Activated CD4-positive, CD25-positive, alpha-beta regulatory T cell treated with anti-CD3 and anti-CD28 coated beads, Interleukin-2, amount 50 U/mL, for 24 hours (primary cell): Measurements from ENCODE around the gene SLC43A1.

Experiments used
- ATAC-seq, 2 donors: fragments of 150-1000 bp; cut with Tn5 transposase; one replicate each; pipeline ENCODE4 v1.10.0; 2021; ENCODE audit warnings: mild to moderate bottlenecking in 1 of 2, moderate library complexity in 1 of 2

The SLC43A1 gene

GRCh38 chr11:57497303-57498247 is 17.9 kb downstream of the SLC43A1 start:
- no peak for ATAC-seq

- no peak for ATAC-seq
Measured at GRCh38 chr11:57496109-57496820, 19.2 kb downstream of the SLC43A1 start.

GRCh38 chr11:57493507-57494503 is 21.7 kb downstream of the SLC43A1 start:
- peak; percentile 80 to 87 for ATAC-seq

- ATAC-seq: peak; percentile 52 to 55
Measured at GRCh38 chr11:57491371-57492061, 24.0 kb downstream of the SLC43A1 start.

- ATAC-seq: no peak
Measured at GRCh38 chr11:57490456-57491248, 24.9 kb downstream of the SLC43A1 start.

- no peak for ATAC-seq
Measured at GRCh38 chr11:57487920-57488659, 27.4 kb downstream of the SLC43A1 start.

- no peak for ATAC-seq
Measured at GRCh38 chr11:57487021-57487778, 28.3 kb downstream of the SLC43A1 start.

GRCh38 chr11:57485217-57485990 is 30.1 kb downstream of the SLC43A1 start:
- ATAC-seq: peak in 1 of 2 donors; percentile 14

GRCh38 chr11:57484141-57484710 is 31.3 kb downstream of the SLC43A1 start:
- ATAC-seq: no peak

- ATAC-seq: no peak
Measured at GRCh38 chr11:57483562-57483918, 32.0 kb downstream of the SLC43A1 start.

- ATAC-seq: peak; percentile 55 to 67
Measured at GRCh38 chr11:57482782-57483561, 32.5 kb downstream of the SLC43A1 start.

GRCh38 chr11:57481915-57482781 is 33.4 kb downstream of the SLC43A1 start:
- no peak for ATAC-seq

- no peak for ATAC-seq
Measured at GRCh38 chr11:57481315-57481714, 34.2 kb downstream of the SLC43A1 start.

- peak; percentile 42 to 57 for ATAC-seq
Measured at GRCh38 chr11:57480409-57481137, 34.9 kb downstream of the SLC43A1 start.

- peak; percentile 37 for ATAC-seq
Measured at GRCh38 chr11:57479911-57480310, 35.6 kb downstream of the SLC43A1 start.
